ENCODE measurements around the gene ACIN1. TPM values are rescaled to one million over a fixed set of nuclear protein-coding genes. Genes with fewer than 3 reads are reported as not detected.

ACIN1 gene
- total and polyA plus RNA-seq, 2 of the 8 experiments (the other 6 are each of a cell fraction or from before 2014, with no cell fraction given): 132 to 233 TPM

DNA sequence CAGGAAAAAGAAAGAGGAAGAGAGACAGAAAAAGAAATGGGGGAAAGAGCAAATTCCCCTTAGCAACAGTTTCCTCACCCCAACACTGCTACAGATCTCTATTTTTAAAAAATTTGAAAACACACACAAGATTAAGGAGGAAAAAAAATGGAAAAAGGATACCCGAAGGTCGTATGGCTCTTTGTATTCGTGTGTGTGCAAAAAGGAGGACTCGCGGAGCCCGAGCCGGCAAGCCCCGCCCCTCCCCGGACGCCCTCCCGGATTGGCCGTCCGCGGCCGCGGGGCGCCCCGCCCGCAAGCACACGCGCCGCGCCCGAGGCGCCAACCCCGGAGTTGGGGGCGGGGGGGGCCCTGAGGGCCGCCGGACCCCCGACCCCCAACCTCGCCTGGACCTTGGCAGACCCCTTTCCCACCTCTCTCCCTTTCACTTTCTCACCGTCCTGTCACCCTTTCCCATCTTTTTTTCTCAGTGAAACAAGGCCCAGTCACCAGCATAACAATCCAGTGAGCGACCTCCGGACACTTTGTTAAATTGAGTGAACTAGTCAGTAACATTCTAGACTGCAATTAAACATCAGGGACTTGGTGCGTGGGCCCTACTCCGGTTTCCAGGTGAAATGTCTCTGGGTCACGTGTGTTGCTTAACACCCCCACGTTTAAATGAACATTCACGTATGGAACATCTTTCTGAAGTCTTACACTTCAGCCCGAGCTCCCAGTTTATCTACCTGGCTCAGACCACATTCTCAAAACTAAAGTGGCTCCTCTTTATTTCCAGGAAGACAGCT, 84.8 kb downstream of the ACIN1 start, which contains the start of gene C14orf93:
Gene C14orf93, minus strand, starts transcription at position 205 of the 788 bp plus-strand sequence. CDS start 11,120 bp downstream, outside the sequence.
- Histone ChIP-seq H4K91ac (replicated peaks; ENCODE audit: insufficient read length, low read length) (no peak within 1 kb of the TSS), H2BK12ac (ENCODE audit: low read depth, low read length) (no peak within 1 kb of the TSS), H2BK20ac (ENCODE audit: low read length) (no peak within 1 kb of the TSS), H3K4me1 (replicated peaks in 1 of 4; ENCODE audit: control insufficient read depth in 3 of 4, insufficient read depth in 4 of 4, low read length in 3 of 4) (peaks cover 4 to 7% (median 6%) of the 10 kb centered on the region in 4 experiments; a peak in 4 of 7 replicates), H4K20me1 (replicated peaks in 1 of 2; ENCODE audit: control insufficient read depth in 1 of 2, insufficient read depth in 2 of 2, low read length in 2 of 2) (no peaks in the 10 kb centered on the region), H2AK5ac (ENCODE audit: low read depth, low read length) (no peak within 1 kb of the TSS), H3K18ac (ENCODE audit: extremely low read depth, low read length) (peak within 1 kb of the TSS; percentile 89; the same call in 1 of the 2 replicates), H3K56ac (replicated peaks; ENCODE audit: insufficient read length, low read depth, low read length) (no peak within 1 kb of the TSS), H2BK15ac (ENCODE audit: low read length) (no peak within 1 kb of the TSS), H3K4me3 (ENCODE audit: extremely low read depth in 1 of 4, insufficient read depth in 2 of 4, low read depth in 3 of 4, low read length in 4 of 4) (peak within 1 kb of the TSS; percentile 24 to 59 (median 53)), H3K9me3 (ENCODE audit: insufficient read depth in 2 of 2, low read depth in 1 of 2, low read length in 1 of 2) (no peaks in the 10 kb centered on the region), H3K23me2 (ENCODE audit: low read depth, low read length) (peaks cover 6% of the 10 kb centered on the region), H3K4ac (replicated peaks; ENCODE audit: insufficient read length, low read depth, low read length) (peak within 1 kb of the TSS; percentile 57), H3K27me3 (replicated peaks in 1 of 4; ENCODE audit: control insufficient read depth in 3 of 4, extremely low read depth in 1 of 4, insufficient read depth in 3 of 4, low read length in 3 of 4) (no peaks in the 10 kb centered on the region), H3K23ac (ENCODE audit: insufficient read length) (no peak within 1 kb of the TSS), H2AFZ (ENCODE audit: low read length) (peak within 1 kb of the TSS; percentile 63), H4K8ac (ENCODE audit: extremely low read depth, insufficient read depth, low read length) (0 out of 2 replicates have a peak within 1 kb of the TSS, but pooled peaks have one; percentile 47), H3K79me2 (ENCODE audit: control insufficient read depth in 1 of 2, insufficient read depth in 2 of 2, low read length in 2 of 2) (no peaks in the 10 kb centered on the region), H3K79me1 (ENCODE audit: low read depth, low read length) (no peaks in the 10 kb centered on the region), H3K27ac (ENCODE audit: low read depth, low read length) (no peak within 1 kb of the TSS), H3K9ac (replicated peaks in 1 of 4; ENCODE audit: extremely low read depth in 1 of 4, low read depth in 3 of 4, low read length in 3 of 4) (peak within 1 kb of the TSS in 2 of 4 experiments; percentile 55 to 70; a peak in 3 of 7 replicates), H4K5ac (ENCODE audit: insufficient read length, low read depth, low read length) (peak within 1 kb of the TSS; percentile 84), H3K4me2 (ENCODE audit: insufficient read depth in 1 of 2, low read depth in 2 of 2, low read length in 2 of 2) (peak within 1 kb of the TSS; percentile 61 to 62), H2BK120ac (replicated peaks; ENCODE audit: low read depth, low read length) (no peak within 1 kb of the TSS), H3K14ac (ENCODE audit: insufficient read length) (no peak within 1 kb of the TSS), H3K36me3 (ENCODE audit: control insufficient read depth in 2 of 4, insufficient read depth in 4 of 4, low read length in 3 of 4) (no peaks in the 10 kb centered on the region), H2BK5ac (ENCODE audit: low read depth, low read length) (peak within 1 kb of the TSS; percentile 2; the same call in 1 of the 2 replicates)
- no peak for FAIRE-seq
- POLR2A ChIA-PET (ENCODE audit: partially characterized antibody): interaction anchor here (0.7 to 0.9 kb wide), 3 partner anchors 32 to 66 kb away, joined by 3 read pairs; no protein-coding TSS in a partner anchor
- CTCF ChIA-PET (ENCODE audit: partially characterized antibody): interaction anchor here (1.2 to 5.0 kb wide), 7 partner anchors 15 to 37 kb away, joined by 3 to 27 read pairs (median 5); partner anchors contain the start of genes AJUBA and PSMB11
- WGBS, 2 experiments (ENCODE audit: extremely low coverage in 1 of 2, insufficient coverage in 1 of 2, insufficient read length in 1 of 2, insufficient replicate concordance in 2 of 2, low coverage in 1 of 2, low lambda C conversion rate in 2 of 2, missing lambda C conversion rate in 1 of 2): 12% methylated on average over 31 of the region's 40 CpGs; no CpG with 5 or more reads in 1 of the 2 experiments
- peak in 1 of 2 experiments; percentile 87 for DNase-seq (ENCODE audit: low read depth in 1 of 2, low spot score in 2 of 2)
- TF ChIP-seq GABPA (IDR thresholded peaks at IDR 0.05; ENCODE audit: borderline replicate concordance, insufficient read depth, low read length) (no peak), POLR2A (IDR thresholded peaks at IDR 0.05; ENCODE audit: control extremely low read depth in 1 of 2, low read depth in 2 of 2, low read length in 2 of 2) (peak in 1 of 2 experiments; percentile 51; a peak in 1 of 3 replicates), RNF2 (IDR thresholded peaks at IDR 0.05; ENCODE audit: borderline replicate concordance, low read depth, low read length, missing control alignments, poor library complexity, severe bottlenecking) (no peak)
